Epithelial cell of esophagus (primary cell): ENCODE measurements around the gene VEGFC.

Experiments used
- DNase-seq: peaks from one replicate; pipeline ENCODE4 v3.0.0; 2010; ENCODE audit warnings: low read depth
- H3K4me3 ChIP-seq: 2 replicates; pipeline ENCODE4 v1.5.1; 2011; ENCODE audit warnings: mild to moderate bottlenecking, low read length, control low read depth
- TF ChIP-seq, protein P1 (sequence below): IDR thresholded peaks from 2 replicates; pipeline ENCODE4 v1.5.1; 2011; ENCODE audit warnings: low read depth, mild to moderate bottlenecking, low read length, control low read depth, inconsistent platforms; ENCODE audit not compliant: insufficient read depth; ENCODE audit errors: missing control alignments

Gene VEGFC

DNA sequence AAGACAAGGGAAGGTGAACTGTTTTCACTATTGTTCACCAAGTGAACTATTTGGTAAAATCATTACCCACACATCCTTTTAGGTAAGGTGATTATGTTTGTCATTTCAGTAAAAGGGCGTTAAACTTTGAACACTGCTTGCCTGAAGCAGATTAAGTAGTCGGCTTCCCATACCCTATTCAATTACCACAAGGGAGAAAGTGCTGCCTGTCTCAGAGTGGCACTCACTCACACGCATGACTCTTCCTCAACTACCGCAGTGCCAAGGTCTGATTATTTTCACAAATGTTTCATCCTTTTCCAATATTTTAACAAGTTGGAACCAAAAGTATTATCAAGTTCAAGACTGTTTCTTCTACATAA, 11.0 kb downstream of the VEGFC start:
- TF ChIP-seq, protein P1, sequence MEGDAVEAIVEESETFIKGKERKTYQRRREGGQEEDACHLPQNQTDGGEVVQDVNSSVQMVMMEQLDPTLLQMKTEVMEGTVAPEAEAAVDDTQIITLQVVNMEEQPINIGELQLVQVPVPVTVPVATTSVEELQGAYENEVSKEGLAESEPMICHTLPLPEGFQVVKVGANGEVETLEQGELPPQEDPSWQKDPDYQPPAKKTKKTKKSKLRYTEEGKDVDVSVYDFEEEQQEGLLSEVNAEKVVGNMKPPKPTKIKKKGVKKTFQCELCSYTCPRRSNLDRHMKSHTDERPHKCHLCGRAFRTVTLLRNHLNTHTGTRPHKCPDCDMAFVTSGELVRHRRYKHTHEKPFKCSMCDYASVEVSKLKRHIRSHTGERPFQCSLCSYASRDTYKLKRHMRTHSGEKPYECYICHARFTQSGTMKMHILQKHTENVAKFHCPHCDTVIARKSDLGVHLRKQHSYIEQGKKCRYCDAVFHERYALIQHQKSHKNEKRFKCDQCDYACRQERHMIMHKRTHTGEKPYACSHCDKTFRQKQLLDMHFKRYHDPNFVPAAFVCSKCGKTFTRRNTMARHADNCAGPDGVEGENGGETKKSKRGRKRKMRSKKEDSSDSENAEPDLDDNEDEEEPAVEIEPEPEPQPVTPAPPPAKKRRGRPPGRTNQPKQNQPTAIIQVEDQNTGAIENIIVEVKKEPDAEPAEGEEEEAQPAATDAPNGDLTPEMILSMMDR, result no peak
- no peak overlapping the region for H3K4me3 ChIP-seq
- peak; percentile 41 for DNase-seq

DNA sequence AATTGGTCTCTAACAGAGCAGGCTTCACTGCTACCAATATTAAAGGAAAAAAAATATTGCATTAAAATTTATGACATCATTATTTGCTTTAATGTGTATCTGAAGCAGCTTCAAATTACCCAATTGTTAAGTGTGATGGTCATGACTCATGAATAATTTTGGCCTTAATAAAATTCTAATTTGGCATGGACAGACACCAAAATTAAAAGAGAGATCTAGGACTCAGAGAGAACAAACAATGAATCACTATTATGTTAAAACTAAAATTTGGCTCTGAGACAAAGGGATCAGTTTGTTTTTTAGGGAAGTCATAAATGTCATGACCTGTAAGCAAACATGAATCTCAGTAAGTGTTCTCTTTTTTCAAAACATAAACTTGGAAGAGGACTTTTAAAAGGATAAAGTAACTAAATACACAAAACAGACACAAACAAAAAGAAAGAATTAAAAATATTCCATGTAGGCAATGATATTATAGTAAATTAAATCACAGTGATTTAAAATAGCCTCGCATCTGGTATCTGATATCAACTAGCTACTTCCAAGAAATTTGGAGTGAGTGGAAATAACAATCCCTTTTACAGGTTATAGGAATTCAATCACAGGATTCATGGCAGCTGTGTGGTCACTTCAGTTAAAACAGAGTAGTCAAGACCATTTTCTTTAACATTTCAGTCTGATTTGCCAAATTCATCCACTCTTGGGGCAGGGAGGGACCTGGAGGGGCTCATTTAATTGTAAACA, 11.6 kb downstream of the VEGFC start:
- peak; percentile 72 for DNase-seq
- H3K4me3 ChIP-seq, result no peak overlapping the region
- TF ChIP-seq, protein P1, result no peak

DNA sequence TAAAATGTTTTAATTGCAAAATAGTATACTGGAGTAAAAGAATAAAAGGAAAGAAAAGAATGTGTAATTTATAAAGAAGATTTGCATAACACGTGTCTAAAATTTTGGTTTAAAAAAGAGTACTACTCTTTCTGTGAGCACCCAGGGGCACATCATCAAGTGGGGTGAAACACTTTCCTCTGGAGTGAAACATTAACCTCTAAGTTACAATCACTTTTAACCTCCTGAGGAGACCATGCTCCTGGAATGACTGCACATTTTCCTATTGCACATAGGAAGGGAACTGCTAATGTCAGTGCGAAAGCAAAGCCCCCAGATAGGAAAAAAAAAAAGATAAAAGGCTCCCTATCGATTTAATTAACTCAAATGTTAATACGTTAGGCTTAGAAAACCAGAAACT, 13.3 kb downstream of the VEGFC start:
- TF ChIP-seq, protein P1, result no peak

DNA sequence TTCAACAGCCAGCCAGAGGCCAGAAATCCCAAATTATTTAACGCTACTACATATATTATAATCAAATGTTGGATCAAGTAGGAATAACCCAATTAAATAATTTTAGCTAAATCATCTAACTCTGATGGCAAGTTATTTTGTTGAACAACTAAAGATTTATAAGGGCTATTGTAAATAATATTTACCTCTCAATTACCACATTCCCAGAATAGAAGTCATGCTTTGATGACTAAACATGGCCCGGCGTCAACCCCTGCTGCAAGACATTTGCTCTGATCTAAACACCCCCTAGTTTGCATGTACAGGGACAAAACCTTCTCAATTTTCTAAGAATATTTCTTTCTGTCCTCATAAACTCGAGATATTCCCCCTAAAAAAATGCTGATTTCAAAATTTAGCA, 14.2 kb downstream of the VEGFC start:
- peak; percentile 82 for DNase-seq
- TF ChIP-seq, protein P1, result no peak
- H3K4me3 ChIP-seq, result no peak overlapping the region

More for the DNA sequence above, 13.3 kb downstream of the VEGFC start:
- DNase-seq, result no peak
- H3K4me3 ChIP-seq, result no peak overlapping the region

DNA sequence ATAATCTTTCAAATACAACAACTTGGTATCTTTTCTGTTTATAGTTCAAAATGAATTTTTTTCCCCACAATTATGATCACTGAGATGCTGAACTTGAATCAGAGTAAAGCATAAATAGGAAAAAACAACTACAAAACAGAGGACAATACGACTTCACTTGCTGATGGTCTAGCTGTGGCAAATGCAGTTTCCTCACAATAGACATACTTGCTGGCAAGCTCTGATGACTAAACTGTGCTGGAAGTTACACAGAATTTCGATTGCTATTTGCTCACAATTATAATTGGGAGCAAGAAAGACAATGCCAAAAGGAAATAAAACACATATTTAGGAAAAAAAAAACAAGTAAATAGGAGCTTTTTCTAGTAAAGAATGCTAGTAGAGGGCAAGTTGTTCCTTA, 14.7 kb downstream of the VEGFC start:
- TF ChIP-seq, protein P1, result no peak
- DNase-seq, result peak; percentile 74
- no peak overlapping the region for H3K4me3 ChIP-seq

DNA sequence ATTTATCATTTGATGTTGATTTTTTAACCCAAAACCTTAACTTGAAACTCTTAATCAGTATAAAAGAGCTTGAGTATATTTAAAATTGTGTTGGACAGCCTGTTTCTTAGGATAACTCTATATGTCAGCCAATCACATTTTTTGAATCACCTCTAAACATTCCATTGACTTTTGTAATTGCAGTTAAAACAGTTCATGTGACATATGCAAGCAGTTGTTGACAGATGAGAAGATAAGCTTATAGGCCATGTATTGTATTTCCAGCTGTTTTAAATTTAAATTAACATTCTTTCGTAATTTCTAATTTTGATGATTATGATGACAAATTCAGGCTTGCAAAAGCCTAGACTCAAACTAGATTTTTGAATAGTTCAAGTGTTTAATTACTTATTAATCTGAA, 17.4 kb downstream of the VEGFC start:
- DNase-seq, result peak; percentile 52
- H3K4me3 ChIP-seq, result no peak overlapping the region
- TF ChIP-seq, protein P1, result no peak

DNA sequence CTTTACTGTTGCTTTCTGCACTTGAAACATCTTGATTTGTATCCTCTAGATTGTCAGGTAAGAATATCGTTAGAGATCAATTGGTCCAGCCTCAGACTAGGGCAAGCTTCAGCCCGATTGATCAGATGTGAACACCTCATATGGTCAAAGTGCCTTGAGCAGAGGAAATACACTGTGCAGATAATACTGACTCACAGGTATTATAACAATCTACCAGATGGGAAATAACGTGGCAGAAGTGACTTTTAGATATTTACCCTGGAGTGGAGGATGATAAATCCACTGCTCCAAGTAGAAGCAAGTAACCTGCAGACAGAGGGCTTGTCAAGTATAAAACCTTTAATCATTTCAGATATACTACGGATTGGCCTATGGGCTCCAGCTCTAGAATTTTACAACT, 17.9 kb downstream of the VEGFC start:
- DNase-seq, result peak; percentile 50
- TF ChIP-seq, protein P1, result no peak
- H3K4me3 ChIP-seq, result no peak overlapping the region
